GM10266 (cell line): ENCODE measurements around the gene CORO2B.

Experiments
- DNase-seq: peaks from one replicate; pipeline ENCODE4 v3.0.0; 2012; ENCODE audit errors: extremely low spot score
- TF ChIP-seq, protein P1 (sequence below): IDR thresholded peaks from 2 replicates; pipeline ENCODE4 v1.5.1; 2012; ENCODE audit warnings: mild to moderate bottlenecking, low read depth; ENCODE audit not compliant: control insufficient read depth, insufficient read depth; ENCODE audit errors: missing control alignments

Gene CORO2B

GRCh38 chr15:68587769-68588385 lies 9.1 kb downstream of the CORO2B start:
- DNase-seq = no peak
- TF ChIP-seq, protein P1, sequence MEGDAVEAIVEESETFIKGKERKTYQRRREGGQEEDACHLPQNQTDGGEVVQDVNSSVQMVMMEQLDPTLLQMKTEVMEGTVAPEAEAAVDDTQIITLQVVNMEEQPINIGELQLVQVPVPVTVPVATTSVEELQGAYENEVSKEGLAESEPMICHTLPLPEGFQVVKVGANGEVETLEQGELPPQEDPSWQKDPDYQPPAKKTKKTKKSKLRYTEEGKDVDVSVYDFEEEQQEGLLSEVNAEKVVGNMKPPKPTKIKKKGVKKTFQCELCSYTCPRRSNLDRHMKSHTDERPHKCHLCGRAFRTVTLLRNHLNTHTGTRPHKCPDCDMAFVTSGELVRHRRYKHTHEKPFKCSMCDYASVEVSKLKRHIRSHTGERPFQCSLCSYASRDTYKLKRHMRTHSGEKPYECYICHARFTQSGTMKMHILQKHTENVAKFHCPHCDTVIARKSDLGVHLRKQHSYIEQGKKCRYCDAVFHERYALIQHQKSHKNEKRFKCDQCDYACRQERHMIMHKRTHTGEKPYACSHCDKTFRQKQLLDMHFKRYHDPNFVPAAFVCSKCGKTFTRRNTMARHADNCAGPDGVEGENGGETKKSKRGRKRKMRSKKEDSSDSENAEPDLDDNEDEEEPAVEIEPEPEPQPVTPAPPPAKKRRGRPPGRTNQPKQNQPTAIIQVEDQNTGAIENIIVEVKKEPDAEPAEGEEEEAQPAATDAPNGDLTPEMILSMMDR = no peak

- TF ChIP-seq, protein P1 = no peak
- DNase-seq = no peak
Observed at GRCh38 chr15:68589053-68589452, 10.3 kb downstream of the CORO2B start.

- no peak for DNase-seq
Observed at GRCh38 chr15:68589783-68590710, 11.3 kb downstream of the CORO2B start.

DNA sequence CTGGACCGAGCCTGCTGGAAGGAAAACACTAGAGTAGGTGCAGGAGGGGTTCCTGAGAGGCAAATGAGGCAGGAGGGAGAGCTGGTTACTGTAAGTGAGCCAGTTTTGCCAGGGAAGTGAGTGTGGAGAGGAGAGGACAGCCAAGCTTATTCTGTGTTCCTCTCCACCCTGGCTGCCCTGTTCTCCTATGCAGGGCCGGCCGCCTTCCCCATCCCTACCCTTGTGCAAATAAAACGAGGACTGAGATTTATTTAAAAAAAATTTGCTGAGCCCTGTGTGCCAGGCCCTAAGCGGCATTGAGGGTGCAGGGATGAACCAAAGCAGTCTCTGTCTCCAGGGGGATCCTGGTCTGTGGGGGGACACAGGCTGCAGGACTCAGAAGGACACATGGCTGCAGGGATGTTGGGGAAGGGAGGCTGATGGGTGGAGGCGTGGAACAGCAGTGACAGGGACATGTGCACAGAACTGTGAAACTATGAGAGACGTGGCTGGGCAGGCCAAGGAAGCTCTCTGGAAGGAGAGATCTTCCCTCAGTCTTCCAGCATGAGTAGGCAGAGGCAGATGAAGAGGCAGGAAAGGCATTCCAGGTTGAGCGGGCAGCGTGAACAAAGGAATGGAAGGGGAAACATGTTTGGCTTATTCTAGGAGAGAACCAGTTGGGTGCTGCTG lies 12.1 kb downstream of the CORO2B start:
- TF ChIP-seq, protein P1 = no peak
- DNase-seq = no peak

More at GRCh38 chr15:68589783-68590710, 11.3 kb downstream of the CORO2B start:
- TF ChIP-seq, protein P1 = no peak

DNA sequence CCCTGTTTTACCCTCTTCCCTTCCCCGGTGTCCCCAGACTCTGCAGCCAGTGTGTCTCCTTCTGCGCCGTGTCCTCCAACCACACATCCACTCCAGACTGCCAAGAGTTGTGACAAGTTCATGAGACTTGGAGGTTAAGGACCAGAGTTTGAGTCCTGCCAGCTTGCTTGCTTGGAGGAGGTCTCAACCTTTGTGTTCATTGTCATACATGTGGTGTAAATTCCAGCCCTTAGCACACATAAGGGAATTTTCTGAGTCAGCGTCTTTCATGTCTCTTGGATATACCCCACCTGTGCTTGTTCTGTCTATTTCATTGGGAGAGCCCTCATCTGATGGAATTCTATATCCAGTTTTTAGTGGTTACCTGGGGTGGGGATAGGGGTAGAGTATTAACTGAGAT lies 13.3 kb downstream of the CORO2B start:
- no peak for DNase-seq
- TF ChIP-seq, protein P1 = no peak

DNA sequence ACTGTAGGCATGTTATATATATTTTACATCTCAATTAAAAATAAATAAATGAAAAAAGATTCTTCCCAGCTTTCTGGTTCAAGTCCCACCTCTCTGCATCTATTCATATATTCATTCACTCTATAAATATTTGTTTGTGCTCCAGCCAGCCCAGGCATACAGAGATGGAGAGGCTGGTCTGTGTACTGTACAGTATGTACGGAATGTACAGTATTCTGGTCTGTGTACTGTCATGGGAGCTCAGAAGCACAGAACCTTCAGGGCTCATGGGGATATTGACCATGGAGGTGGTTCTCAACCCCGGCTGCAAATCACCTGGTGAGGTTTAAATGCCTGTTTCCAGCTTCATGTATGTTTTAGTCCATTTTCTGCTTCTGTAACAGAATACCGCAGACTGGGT lies 13.8 kb downstream of the CORO2B start:
- TF ChIP-seq, protein P1 = no peak

More for the DNA sequence above, 13.8 kb downstream of the CORO2B start:
- DNase-seq = no peak
